HepG2 (cell line): ENCODE results near the gene NAV2. TPM values are rescaled to one million over a fixed set of nuclear protein-coding genes. Genes with fewer than 3 reads are reported as not detected.

Experiments
- ATAC-seq: fragments of 200-7000 bp; cut with Tn5 transposase; 3 replicates; pipeline ENCODE4 v1.9.1; 2020; ENCODE audit warnings: mild to moderate bottlenecking, moderate library complexity
- BruUV-seq: library from RNA; stranded (reverse); fragments of 400-500 nt; replicated peaks from 2 replicates; lab custom pipeline; 2021; lab: Mats Ljungman, UMichigan
- CTCF ChIA-PET: fragments of 300-600 bp; formaldehyde crosslinking; extraction: SDS; loops from one replicate; lab custom pipeline; 2021; ENCODE audit warnings: low total read pairs, inconsistent platforms, low intra/inter-chr PET ratio; lab: Yijun Ruan, JAX
- POLR2A ChIA-PET: fragments of 350-600 bp; sonication (Branson Sonifier 250); formaldehyde crosslinking; loops from one replicate; lab custom pipeline; 2020; ENCODE audit warnings: antibody characterized with exemption, inconsistent platforms; lab: Yijun Ruan, JAX
- DNase-seq: peaks from one replicate; pipeline ENCODE4 v3.0.0-alpha.2; 2015; ENCODE audit warnings: low spot score
- FAIRE-seq: peaks from 3 replicates; lab custom pipeline; 2011; peaks lifted over from hg19 to GRCh38; lab: Jason Lieb, UNC
- H2AFZ ChIP-seq: one replicate; pipeline ENCODE4 v1.6.1; 2011; ENCODE audit warnings: low read length, inconsistent platforms
- H3K27ac ChIP-seq: fragments of 300-600 bp; 3 replicates; pipeline ENCODE4 v1.8.0; 2011; ENCODE audit warnings: mixed run types, mild to moderate bottlenecking, mixed read lengths, low read length, inconsistent platforms; ENCODE audit not compliant: insufficient read depth; ENCODE audit errors: extremely low read length
- H3K27me3 ChIP-seq, 2 experiments: fragments of 200-600 bp in 1 of 2; 2 replicates in 1 of 2; 3 replicates in 1 of 2; pipeline versions ENCODE4 v1.6.0 to v1.8.0; 2011; ENCODE audit warnings: low read length in 2 of 2, mild to moderate bottlenecking in 2 of 2, moderate library complexity in 2 of 2, inconsistent platforms in 1 of 2; ENCODE audit not compliant: insufficient read depth in 2 of 2, control insufficient read depth in 1 of 2
- H3K36me3 ChIP-seq, 2 experiments: fragments of 200-600 bp in 1 of 2; replicated peaks in 1 of 2; 2 replicates in 1 of 2; 3 replicates in 1 of 2; pipeline versions ENCODE4 v1.5.1 to v1.8.0; 2011; ENCODE audit warnings: low read length in 2 of 2, inconsistent platforms in 1 of 2; ENCODE audit not compliant: insufficient read depth in 2 of 2, control insufficient read depth in 1 of 2
- H3K4me1 ChIP-seq: 2 replicates; pipeline ENCODE4 v1.5.1; 2012; ENCODE audit warnings: low read length, inconsistent platforms; ENCODE audit not compliant: insufficient read depth
- H3K4me2 ChIP-seq: 2 replicates; pipeline ENCODE4 v1.6.0; 2011; ENCODE audit warnings: low read depth, low read length, inconsistent platforms
- H3K4me3 ChIP-seq, 3 experiments: fragments of 200-600 bp in 1 of 3; sonication (generic), shearing (Covaris generic) in 1 of 3; replicated peaks in 1 of 3; 2 replicates each; pipeline ENCODE4 v1.5.1; 2011 to 2016; ENCODE audit warnings: low read length in 3 of 3, inconsistent platforms in 2 of 3, low read depth in 2 of 3, mild to moderate bottlenecking in 2 of 3, control low read depth in 1 of 3, mixed read lengths in 1 of 3; ENCODE audit not compliant: insufficient read depth in 1 of 3
- H3K79me2 ChIP-seq: one replicate; pipeline ENCODE4 v1.6.1; 2011; ENCODE audit warnings: low read length, inconsistent platforms; ENCODE audit not compliant: insufficient read depth
- H3K9ac ChIP-seq: 2 replicates; pipeline ENCODE4 v1.6.0; 2011; ENCODE audit warnings: mild to moderate bottlenecking, low read depth, low read length, inconsistent platforms; ENCODE audit not compliant: insufficient read depth
- H3K9me3 ChIP-seq: 2 replicates; pipeline ENCODE4 v1.5.1; 2012; ENCODE audit warnings: mild to moderate bottlenecking, low read length
- H4K20me1 ChIP-seq: 2 replicates; pipeline ENCODE4 v1.6.0; 2011; ENCODE audit warnings: inconsistent platforms, mild to moderate bottlenecking, low read length, moderate library complexity; ENCODE audit not compliant: insufficient read depth
- ARHGAP35 ChIP-seq: sonication (generic); formaldehyde crosslinking; IDR thresholded peaks from 2 replicates; pipeline ENCODE4 v1.9.0; 2022; ENCODE audit warnings: mild to moderate bottlenecking, inconsistent platforms, moderate library complexity, missing genetic modification reagents, borderline replicate concordance
- BCLAF1 ChIP-seq: fragments of 450-650 bp; IDR thresholded peaks from 2 replicates; pipeline ENCODE4 v1.6.1; 2017; ENCODE audit warnings: mild to moderate bottlenecking
- DNMT1 ChIP-seq: sonication (generic); formaldehyde crosslinking; IDR thresholded peaks from 2 replicates; pipeline ENCODE4 v1.5.1; 2020; ENCODE audit warnings: mild to moderate bottlenecking, missing genetic modification reagents
- ELF3 ChIP-seq: IDR thresholded peaks from 2 replicates; pipeline ENCODE4 v1.6.1; 2016; ENCODE audit warnings: missing genetic modification reagents, missing compliant biosample characterization
- GPBP1L1 ChIP-seq: sonication (generic); formaldehyde crosslinking; IDR thresholded peaks from 2 replicates; pipeline ENCODE4 v1.5.0; 2020; ENCODE audit warnings: mild to moderate bottlenecking, missing genetic modification reagents
- RELA ChIP-seq: sonication (generic); formaldehyde crosslinking; IDR thresholded peaks from 2 replicates; pipeline ENCODE4 v1.4.0; 2020; ENCODE audit warnings: missing genetic modification reagents
- SRSF4 ChIP-seq: fragments of 200-400 bp; formaldehyde crosslinking; IDR thresholded peaks from one replicate; pipeline ENCODE4 v1.6.1; 2018; ENCODE audit warnings: mild to moderate bottlenecking, low read depth, low read length, moderate library complexity; ENCODE audit not compliant: poor library complexity, severe bottlenecking
- THAP7 ChIP-seq: sonication (generic); formaldehyde crosslinking; IDR thresholded peaks from 2 replicates; pipeline ENCODE4 v1.8.1; 2023; ENCODE audit warnings: mild to moderate bottlenecking, missing genetic modification reagents
- ZBED4 ChIP-seq: sonication (generic); formaldehyde crosslinking; IDR thresholded peaks from 2 replicates; pipeline ENCODE4 v1.4.0; 2020; ENCODE audit warnings: missing genetic modification reagents, borderline replicate concordance
- ZFP1 ChIP-seq: IDR thresholded peaks from 2 replicates; pipeline ENCODE4 v1.6.1; 2016
- ZNF264 ChIP-seq: sonication (generic); formaldehyde crosslinking; IDR thresholded peaks from 2 replicates; pipeline ENCODE4 v1.4.0; 2020; ENCODE audit warnings: missing genetic modification reagents
- WGBS: methylation state at CpG from one replicate; pipeline ENCODE4 v1.1.6; 2017; ENCODE audit warnings: low lambda C conversion rate; 5-methylcytosine and 5-hydroxymethylcytosine counted together
- in situ Hi-C: cut with HindIII; loops from 2 replicates; pipeline ENCODE4 v1.10.0; 2017; ENCODE audit warnings: low pct_unique_long_range_greater_than_20kb; ENCODE audit not compliant: extremely low pct_ligation_motif_present
- intact Hi-C: fragments of 100-400 bp; cut with micrococcal nuclease; formaldehyde crosslinking; loops from one replicate; pipeline ENCODE4 v1.10.0; 2022; ENCODE audit not compliant: unreplicated experiment
- polyA plus RNA-seq, 8 experiments: library from polyadenylated mRNA; depleted of rRNA in 3 of 8; stranded (reverse) in 7 of 8; unstranded in 1 of 8; fragments of >200 nt; fragmentation: Illumina TruSeq in 4 of 8; extraction: Trizol in 4 of 8; gene quantifications; 2 replicates each; pipeline versions ENCODE4 v1.2.1 to v1.2.3, GENCODE V29; 2011 to 2016; ENCODE audit warnings: low read depth in 4 of 8, missing spikeins in 1 of 8, mixed read lengths in 1 of 8; ENCODE audit not compliant: insufficient read depth in 1 of 8
- total RNA-seq, 5 experiments: library from RNA; depleted of rRNA; stranded (reverse); fragments of >200 nt; fragmentation: Illumina TruSeq; extraction: Trizol; gene quantifications; 2 replicates each; pipeline ENCODE4 v1.2.3, GENCODE V29; 2016; ENCODE audit warnings: low read depth in 1 of 5

The NAV2 gene
- total and polyA plus RNA-seq, 2 of the 13 experiments (the other 11 are each of a cell fraction or from before 2014, with no cell fraction given), result 9.3 to 34.6 TPM

- TF ChIP-seq ZBED4 (CRISPR knock-in tag) (no peak), RELA (no peak)
Measured at GRCh38 chr11:19845626-19846025, 133.0 kb downstream of the NAV2 start (continued).

- H3K27ac ChIP-seq, result no peak overlapping the region
- in situ Hi-C loops (no loop called here), intact Hi-C loops (no loop called here)
- BruUV-seq, result no TSS peak
- DNase-seq (no peak), FAIRE-seq (no peak), ATAC-seq (no peak)
- H3K27me3 ChIP-seq, result peaks cover 2 to 11% of the 10 kb centered on the region in 2 experiments; a peak in 2 of 5 replicates
- peaks cover 19% of the 10 kb centered on the region for H3K4me1 ChIP-seq
- no peak overlapping the region for H3K4me2 ChIP-seq
- 30% methylated on average over 6 of the region's 6 CpGs for WGBS
- no peaks in the 10 kb centered on the region for H4K20me1 ChIP-seq
- no peak overlapping the region for H3K9ac ChIP-seq
- ChIA-PET CTCF (no interaction called here), POLR2A (no interaction called here)
- H3K4me3 ChIP-seq, result no peak overlapping the region
- no peaks in the 10 kb centered on the region for H3K36me3 ChIP-seq
- H3K79me2 ChIP-seq, result no peaks in the 10 kb centered on the region
- TF ChIP-seq ELF3 (CRISPR knock-in tag), result no peak
- TF ChIP-seq ARHGAP35 (CRISPR knock-in tag), result no peak
- no peak for TF ChIP-seq ZNF264 (CRISPR knock-in tag)
- no peak for TF ChIP-seq BCLAF1
- TF ChIP-seq SRSF4, result no peak
- no peak for TF ChIP-seq DNMT1 (CRISPR knock-in tag)
- TF ChIP-seq THAP7 (CRISPR knock-in tag), result no peak
- no peak for TF ChIP-seq GPBP1L1
- TF ChIP-seq ZFP1 (CRISPR knock-in tag), result no peak
- H3K9me3 ChIP-seq, result no peaks in the 10 kb centered on the region
- no peak overlapping the region for H2AFZ ChIP-seq
Measured at GRCh38 chr11:19846654-19847305, 134.1 kb downstream of the NAV2 start.
